SK-N-SH (cell line): ENCODE results near the gene CTSF. TPM values are rescaled to one million over a fixed set of nuclear protein-coding genes. Genes with fewer than 3 reads are reported as not detected.

Source experiments
- CTCF ChIA-PET: fragments of 300-600, 350-600 bp; formaldehyde crosslinking; extraction: SDS; loops from one replicate; lab custom pipeline; 2021; lab: Yijun Ruan, JAX
- POLR2A ChIA-PET: fragments of 350-600 bp; sonication (Branson Sonifier 250); formaldehyde crosslinking; extraction: SDS; loops from one replicate; lab custom pipeline; 2020; ENCODE audit warnings: antibody characterized with exemption, inconsistent platforms; lab: Yijun Ruan, JAX
- DNase-seq: peaks from one replicate; pipeline ENCODE4 v3.0.0; 2012
- H2AFZ ChIP-seq: fragments of 200-600 bp; sonication (generic); 2 replicates; pipeline ENCODE4 v1.8.1; 2016; ENCODE audit warnings: antibody characterized with exemption, mild to moderate bottlenecking, low read depth
- H3F3A ChIP-seq: fragments of 200-600 bp; sonication (generic); replicated peaks from 2 replicates; pipeline ENCODE3; 2016; ENCODE audit warnings: antibody characterized with exemption, mild to moderate bottlenecking; ENCODE audit not compliant: insufficient read depth
- H3K27ac ChIP-seq, 2 experiments: fragments of 200-500 bp in 1 of 2; fragments of 200-600 bp in 1 of 2; sonication (Bioruptor generic) in 1 of 2; sonication (generic), shearing (Covaris generic) in 1 of 2; 2 replicates each; pipeline versions ENCODE4 v1.5.1 to v1.6.1; 2014 to 2016; ENCODE audit warnings: low read depth in 2 of 2, inconsistent platforms in 1 of 2, low read length in 1 of 2, mild to moderate bottlenecking in 1 of 2, mixed read lengths in 1 of 2
- H3K27me3 ChIP-seq: fragments of 200-600 bp; sonication (generic), shearing (Covaris generic); 2 replicates; pipeline ENCODE4 v1.6.1; 2016; ENCODE audit warnings: mixed run types; ENCODE audit not compliant: insufficient read depth
- H3K36me3 ChIP-seq, 2 experiments: fragments of 200-500 bp in 1 of 2; fragments of 200-600 bp in 1 of 2; sonication (Bioruptor generic) in 1 of 2; sonication (generic) in 1 of 2; replicated peaks in 1 of 2; 2 replicates each; pipeline versions ENCODE3 to v1.5.1; 2014 to 2016; ENCODE audit warnings: low read length in 1 of 2, mild to moderate bottlenecking in 1 of 2; ENCODE audit not compliant: insufficient read depth in 2 of 2, control insufficient read depth in 1 of 2
- H3K4me1 ChIP-seq, 2 experiments: fragments of 200-500 bp in 1 of 2; fragments of 200-600 bp in 1 of 2; sonication (Bioruptor generic) in 1 of 2; sonication (generic), shearing (Covaris generic) in 1 of 2; 2 replicates each; pipeline versions ENCODE4 v1.5.1 to v1.6.1; 2014 to 2016; ENCODE audit warnings: low read depth in 1 of 2, low read length in 1 of 2, mixed run types in 1 of 2; ENCODE audit not compliant: insufficient read depth in 2 of 2, control insufficient read depth in 1 of 2
- H3K4me2 ChIP-seq: fragments of 200-600 bp; sonication (generic), shearing (Covaris generic); 2 replicates; pipeline ENCODE4 v1.6.1; 2017; ENCODE audit warnings: mixed run types
- H3K4me3 ChIP-seq, 2 experiments: fragments of 200-500 bp in 1 of 2; fragments of 200-600 bp in 1 of 2; sonication (Bioruptor generic) in 1 of 2; sonication (generic), shearing (Covaris generic) in 1 of 2; 2 replicates each; pipeline versions ENCODE4 v1.5.1 to v1.8.1; 2014 to 2016; ENCODE audit warnings: low read depth in 2 of 2, inconsistent platforms in 1 of 2, low read length in 1 of 2, mild to moderate bottlenecking in 1 of 2, mixed read lengths in 1 of 2, moderate library complexity in 1 of 2
- H3K79me2 ChIP-seq: fragments of 200-600 bp; sonication (generic); 2 replicates; pipeline ENCODE4 v1.8.1; 2017; ENCODE audit warnings: mild to moderate bottlenecking; ENCODE audit not compliant: insufficient read depth
- H3K9ac ChIP-seq: fragments of 200-600 bp; sonication (generic); 2 replicates; pipeline ENCODE4 v1.6.1; 2017; ENCODE audit warnings: mixed run types
- H3K9me2 ChIP-seq: fragments of 200-600 bp; sonication (generic); 2 replicates; pipeline ENCODE4 v1.6.1; 2017; ENCODE audit warnings: mixed run types
- H3K9me3 ChIP-seq: fragments of 200-600 bp; sonication (generic); 2 replicates; pipeline ENCODE4 v1.6.1; 2017; ENCODE audit warnings: mixed run types, mild to moderate bottlenecking, moderate library complexity
- H4K20me1 ChIP-seq: fragments of 200-600 bp; sonication (generic); 2 replicates; pipeline ENCODE4 v1.6.1; 2017; ENCODE audit warnings: mild to moderate bottlenecking, mixed run types; ENCODE audit not compliant: insufficient read depth
- CHD2 ChIP-seq: fragments of 150-350 bp; IDR thresholded peaks from 2 replicates; pipeline ENCODE4 v1.6.1; 2018; ENCODE audit warnings: low read length; ENCODE audit not compliant: partially characterized antibody
- ELF1 ChIP-seq: IDR thresholded peaks from 2 replicates; pipeline ENCODE4 v1.4.0; 2012
- EP300 ChIP-seq, 2 experiments: IDR thresholded peaks; 2 replicates each; pipeline versions ENCODE4 v1.4.0 to v1.6.1; 2012; ENCODE audit warnings: borderline replicate concordance in 1 of 2, low read depth in 1 of 2, low read length in 1 of 2
- EZH2phosphoT487 ChIP-seq: fragments of 200-600 bp; sonication (generic); IDR thresholded peaks from 2 replicates; pipeline ENCODE4 v1.6.1; 2017; ENCODE audit warnings: low read depth, mixed run types, mild to moderate bottlenecking, antibody characterized with exemption, moderate library complexity, borderline replicate concordance
- FOSL2 ChIP-seq: IDR thresholded peaks from 2 replicates; pipeline ENCODE4 v1.4.0; 2012; ENCODE audit warnings: low read depth, mild to moderate bottlenecking, moderate library complexity, borderline replicate concordance
- FOXJ3 ChIP-seq: sonication (generic); formaldehyde crosslinking; IDR thresholded peaks from 2 replicates; pipeline ENCODE4 v1.5.1; 2020; ENCODE audit warnings: mild to moderate bottlenecking, missing genetic modification reagents
- GABPA ChIP-seq: IDR thresholded peaks from 2 replicates; pipeline ENCODE4 v1.4.0; 2012; ENCODE audit warnings: low read depth, mild to moderate bottlenecking
- JUND ChIP-seq: IDR thresholded peaks from 2 replicates; pipeline ENCODE4 v1.4.0; 2012
- MXI1 ChIP-seq: IDR thresholded peaks from 2 replicates; pipeline ENCODE4 v1.6.1; 2012; ENCODE audit warnings: mild to moderate bottlenecking, low read depth, low read length, improper control_type of control experiment
- RAD21 ChIP-seq: IDR thresholded peaks from 2 replicates; pipeline ENCODE4 v1.6.1; 2012; ENCODE audit warnings: mild to moderate bottlenecking, low read length
- RCOR1 ChIP-seq: fragments of 150-350 bp; IDR thresholded peaks from 2 replicates; pipeline ENCODE4 v1.6.1; 2017; ENCODE audit warnings: antibody characterized with exemption, low read length
- RFX5 ChIP-seq: IDR thresholded peaks from 2 replicates; pipeline ENCODE4 v1.6.1; 2012; ENCODE audit warnings: mild to moderate bottlenecking, improper control_type of control experiment, low read length
- SIN3A ChIP-seq: IDR thresholded peaks from 2 replicates; pipeline ENCODE4 v1.6.1; 2012; ENCODE audit warnings: low read depth, mild to moderate bottlenecking, low read length, moderate library complexity, borderline replicate concordance
- SMC3 ChIP-seq: IDR thresholded peaks from 2 replicates; pipeline ENCODE4 v1.6.1; 2012; ENCODE audit warnings: low read depth, low read length, improper control_type of control experiment
- TCF12 ChIP-seq: IDR thresholded peaks from 2 replicates; pipeline ENCODE4 v1.4.0; 2012
- TEAD4 ChIP-seq: IDR thresholded peaks from 2 replicates; pipeline ENCODE4 v1.4.0; 2012; ENCODE audit warnings: mild to moderate bottlenecking, borderline replicate concordance; ENCODE audit not compliant: insufficient read depth
- WGBS: methylation state at CpG from one replicate; pipeline ENCODE4 v1.1.6; 2017; ENCODE audit warnings: low lambda C conversion rate; 5-methylcytosine and 5-hydroxymethylcytosine counted together
- polyA plus RNA-seq, 3 experiments: library from polyadenylated mRNA; depleted of rRNA; stranded (reverse); fragments of >200 nt; gene quantifications; 2 replicates each; pipeline ENCODE4 v1.2.3, GENCODE V29; 2012
- TF ChIP-seq, protein P1 (sequence below): IDR thresholded peaks from 2 replicates; pipeline ENCODE4; 2012
- TF ChIP-seq, protein P2 (sequence below): IDR thresholded peaks from 2 replicates; pipeline ENCODE4 v1.4.0; 2012; ENCODE audit warnings: low read depth, borderline replicate concordance
- TF ChIP-seq, protein P3 (sequence below): fragments of 200-600 bp; sonication (generic); IDR thresholded peaks from 2 replicates; pipeline ENCODE4 v1.6.1; 2017; ENCODE audit warnings: antibody characterized with exemption, mild to moderate bottlenecking, moderate library complexity

Gene CTSF
- polyA plus RNA-seq, 1 of the 3 experiments (the other 2 are of a cell fraction): 57.2 TPM

DNA sequence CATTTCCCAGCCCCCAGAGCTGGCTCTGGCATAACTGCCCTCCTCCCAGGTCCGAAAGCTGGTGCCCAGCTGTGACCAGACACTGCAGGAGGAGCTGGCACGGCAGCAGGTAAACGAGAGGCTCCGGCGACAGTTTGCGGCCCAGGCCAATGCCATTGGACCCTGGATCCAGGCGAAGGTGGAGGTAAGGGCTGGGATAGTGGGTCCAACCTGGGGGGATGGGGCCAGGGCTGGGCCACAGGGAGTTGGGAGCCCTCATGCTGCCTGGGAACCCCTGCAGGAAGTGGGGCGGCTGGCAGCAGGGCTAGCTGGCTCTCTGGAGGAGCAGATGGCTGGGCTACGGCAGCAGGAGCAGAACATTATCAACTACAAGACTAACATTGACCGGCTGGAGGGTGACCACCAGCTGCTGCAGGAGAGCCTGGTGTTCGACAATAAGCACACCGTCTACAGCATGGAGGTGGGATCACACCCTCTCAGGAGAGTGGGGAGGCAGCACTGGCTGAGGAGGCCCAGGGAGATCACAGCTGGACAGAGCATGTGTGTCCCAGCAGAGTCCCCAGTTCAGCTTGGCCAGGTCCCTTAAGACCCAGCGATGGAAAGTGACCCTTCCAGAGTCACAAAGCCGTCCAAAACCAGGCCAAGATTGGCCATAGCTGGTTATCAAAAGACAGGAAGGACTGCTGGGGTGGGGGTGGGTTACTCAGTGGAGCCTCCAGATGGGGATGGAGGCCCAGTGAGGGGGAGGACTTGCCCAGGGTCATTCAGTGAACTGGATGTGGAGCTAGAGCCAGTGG is 7.0 kb downstream of the CTSF start:
- POLR2A ChIA-PET: interaction anchor here (0.6 to 1.1 kb wide), 2 partner anchors 31 to 116 kb away, joined by 3 read pairs; partner anchors contain the start of gene RBM4B
- H3K79me2 ChIP-seq: no peaks in the 10 kb centered on the region
- no peak for DNase-seq
- H3K27ac ChIP-seq: no peak overlapping the region
- H3F3A ChIP-seq: no peaks in the 10 kb centered on the region
- H3K9ac ChIP-seq: no peak overlapping the region
- H3K27me3 ChIP-seq: no peaks in the 10 kb centered on the region
- 88% methylated on average over 5 of the region's 14 CpGs for WGBS
- no peaks in the 10 kb centered on the region for H4K20me1 ChIP-seq
- no peaks in the 10 kb centered on the region for H3K36me3 ChIP-seq
- TF ChIP-seq TEAD4 (no peak), EZH2phosphoT487 (no peak), CHD2 (no peak), RFX5 (no peak), JUND (no peak), TCF12 (no peak), RAD21 (no peak), GABPA (no peak), SIN3A (no peak), FOXJ3 (CRISPR knock-in tag) (no peak), RCOR1 (no peak), ELF1 (no peak), FOSL2 (no peak), EP300 (IDR thresholded peaks at IDR 0.05; ENCODE audit: borderline replicate concordance in 1 of 2, low read depth in 1 of 2, low read length in 1 of 2) (no peak), MXI1 (no peak), SMC3 (no peak)
- TF ChIP-seq, protein P1, sequence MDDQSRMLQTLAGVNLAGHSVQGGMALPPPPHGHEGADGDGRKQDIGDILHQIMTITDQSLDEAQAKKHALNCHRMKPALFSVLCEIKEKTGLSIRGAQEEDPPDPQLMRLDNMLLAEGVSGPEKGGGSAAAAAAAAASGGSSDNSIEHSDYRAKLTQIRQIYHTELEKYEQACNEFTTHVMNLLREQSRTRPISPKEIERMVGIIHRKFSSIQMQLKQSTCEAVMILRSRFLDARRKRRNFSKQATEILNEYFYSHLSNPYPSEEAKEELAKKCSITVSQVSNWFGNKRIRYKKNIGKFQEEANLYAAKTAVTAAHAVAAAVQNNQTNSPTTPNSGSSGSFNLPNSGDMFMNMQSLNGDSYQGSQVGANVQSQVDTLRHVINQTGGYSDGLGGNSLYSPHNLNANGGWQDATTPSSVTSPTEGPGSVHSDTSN: no peak
- TF ChIP-seq, protein P2, sequence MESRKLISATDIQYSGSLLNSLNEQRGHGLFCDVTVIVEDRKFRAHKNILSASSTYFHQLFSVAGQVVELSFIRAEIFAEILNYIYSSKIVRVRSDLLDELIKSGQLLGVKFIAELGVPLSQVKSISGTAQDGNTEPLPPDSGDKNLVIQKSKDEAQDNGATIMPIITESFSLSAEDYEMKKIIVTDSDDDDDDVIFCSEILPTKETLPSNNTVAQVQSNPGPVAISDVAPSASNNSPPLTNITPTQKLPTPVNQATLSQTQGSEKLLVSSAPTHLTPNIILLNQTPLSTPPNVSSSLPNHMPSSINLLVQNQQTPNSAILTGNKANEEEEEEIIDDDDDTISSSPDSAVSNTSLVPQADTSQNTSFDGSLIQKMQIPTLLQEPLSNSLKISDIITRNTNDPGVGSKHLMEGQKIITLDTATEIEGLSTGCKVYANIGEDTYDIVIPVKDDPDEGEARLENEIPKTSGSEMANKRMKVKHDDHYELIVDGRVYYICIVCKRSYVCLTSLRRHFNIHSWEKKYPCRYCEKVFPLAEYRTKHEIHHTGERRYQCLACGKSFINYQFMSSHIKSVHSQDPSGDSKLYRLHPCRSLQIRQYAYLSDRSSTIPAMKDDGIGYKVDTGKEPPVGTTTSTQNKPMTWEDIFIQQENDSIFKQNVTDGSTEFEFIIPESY: no peak
- TF ChIP-seq, protein P3, sequence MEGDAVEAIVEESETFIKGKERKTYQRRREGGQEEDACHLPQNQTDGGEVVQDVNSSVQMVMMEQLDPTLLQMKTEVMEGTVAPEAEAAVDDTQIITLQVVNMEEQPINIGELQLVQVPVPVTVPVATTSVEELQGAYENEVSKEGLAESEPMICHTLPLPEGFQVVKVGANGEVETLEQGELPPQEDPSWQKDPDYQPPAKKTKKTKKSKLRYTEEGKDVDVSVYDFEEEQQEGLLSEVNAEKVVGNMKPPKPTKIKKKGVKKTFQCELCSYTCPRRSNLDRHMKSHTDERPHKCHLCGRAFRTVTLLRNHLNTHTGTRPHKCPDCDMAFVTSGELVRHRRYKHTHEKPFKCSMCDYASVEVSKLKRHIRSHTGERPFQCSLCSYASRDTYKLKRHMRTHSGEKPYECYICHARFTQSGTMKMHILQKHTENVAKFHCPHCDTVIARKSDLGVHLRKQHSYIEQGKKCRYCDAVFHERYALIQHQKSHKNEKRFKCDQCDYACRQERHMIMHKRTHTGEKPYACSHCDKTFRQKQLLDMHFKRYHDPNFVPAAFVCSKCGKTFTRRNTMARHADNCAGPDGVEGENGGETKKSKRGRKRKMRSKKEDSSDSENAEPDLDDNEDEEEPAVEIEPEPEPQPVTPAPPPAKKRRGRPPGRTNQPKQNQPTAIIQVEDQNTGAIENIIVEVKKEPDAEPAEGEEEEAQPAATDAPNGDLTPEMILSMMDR: no peak
- TF ChIP-seq, all 33 proteins: peak for 0
- Histone ChIP-seq H2AFZ (no peak overlapping the region), H3K4me2 (no peak overlapping the region), H3K9me3 (no peaks in the 10 kb centered on the region), H3K4me1 (no peaks in the 10 kb centered on the region; a peak in 1 of 4 replicates), H3K9me2 (no peaks in the 10 kb centered on the region), H3K4me3 (no peak overlapping the region)
- CTCF ChIA-PET: interaction anchor here (1.9 kb wide), 1 partner anchor 117 kb away, joined by 10 read pairs; the partner anchor contains the start of gene RBM4B
